Gastroesophageal sphincter (tissue), 3 donors: ENCODE measurements around the gene KLK13.

ENCODE experiments used
- CTCF ChIP-seq, 4 experiments: fragments of 200-600 bp in 2 of 4; fragments of 450-650 bp in 2 of 4; sonication (generic) in 1 of 4; IDR thresholded peaks; one replicate each; pipeline ENCODE4 v1.5.1; 2017 to 2019; ENCODE audit warnings: antibody characterized with exemption in 4 of 4, mild to moderate bottlenecking in 2 of 4, moderate library complexity in 2 of 4
- EP300 ChIP-seq: sonication (generic); formaldehyde crosslinking; IDR thresholded peaks from one replicate; pipeline ENCODE4 v1.6.1; 2017; ENCODE audit warnings: antibody characterized with exemption, mild to moderate bottlenecking
- POLR2A ChIP-seq, 2 donors: fragments of 450-650 bp; IDR thresholded peaks; one replicate each; pipeline ENCODE4 v1.6.1; 2017; ENCODE audit warnings: antibody characterized with exemption in 2 of 2, mild to moderate bottlenecking in 2 of 2, moderate library complexity in 1 of 2
- POLR2AphosphoS5 ChIP-seq: sonication (generic); formaldehyde crosslinking; IDR thresholded peaks from one replicate; pipeline ENCODE4 v1.6.1; 2017; ENCODE audit warnings: antibody characterized with exemption

GRCh38 chr19:51015691-51016267 lies 49.1 kb downstream of the KLK13 start:
- TF ChIP-seq CTCF (IDR thresholded peaks at IDR 0.05) (no peak), POLR2AphosphoS5 (no peak), EP300 (no peak), POLR2A (IDR thresholded peaks at IDR 0.05) (no peak)
